ENCODE data around the gene KRT8.

KRT8 gene

GRCh38 chr12:52946334-52946733 lies 41.5 kb upstream of the KRT8 start:
- Histone ChIP-seq H3K27ac (ENCODE audit: low read depth, low read length) (peak overlapping the region; percentile 94), H3K27me3 (ENCODE audit: control insufficient read depth, insufficient read depth, low read length) (no peaks in the 10 kb centered on the region)

DNA sequence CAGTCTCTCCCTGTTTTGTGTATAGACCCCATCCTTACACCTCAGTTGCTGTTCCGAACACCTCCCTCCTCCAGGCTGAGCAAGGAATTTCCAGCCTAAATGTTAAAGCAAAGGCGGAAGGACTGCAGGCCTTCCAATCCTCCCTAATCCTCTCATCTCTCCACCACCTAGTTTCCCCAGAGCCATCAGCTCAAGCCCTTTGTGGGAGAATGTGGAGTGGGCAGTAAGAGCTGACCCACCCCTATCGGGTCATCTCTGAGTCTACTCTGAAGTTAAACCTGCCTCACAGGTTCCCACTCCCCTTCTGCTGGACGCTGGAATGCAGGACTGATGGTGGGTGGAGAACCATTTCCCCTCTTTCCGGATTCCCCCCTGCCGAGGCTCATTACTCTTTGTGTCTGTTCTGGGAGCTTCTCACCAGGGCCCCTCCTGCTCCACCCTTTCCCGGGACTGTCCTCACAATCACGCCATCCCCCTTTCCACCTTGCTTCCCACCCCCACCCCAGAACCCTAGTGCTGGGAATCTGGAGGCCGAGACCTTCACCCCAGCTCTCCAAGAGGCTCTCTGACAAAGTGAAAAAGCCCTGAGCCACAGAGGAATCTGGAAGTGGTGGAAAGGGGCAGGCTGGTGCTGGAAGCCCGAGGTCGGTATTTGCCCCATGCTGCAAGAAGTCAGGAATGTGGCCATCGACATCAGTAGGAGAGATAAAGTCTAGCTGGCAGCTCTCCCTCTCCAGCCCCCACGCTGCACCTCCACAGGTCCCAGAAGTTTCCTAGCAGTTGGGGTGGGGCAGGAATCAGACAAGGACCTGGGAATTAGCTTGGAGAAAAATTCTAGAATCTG lies 40.7 kb upstream of the KRT8 start:
- H3K36me3 ChIP-seq (ENCODE audit: control insufficient read depth, insufficient read depth, low read length) = peaks cover 11% of the 10 kb centered on the region
- no peaks in the 10 kb centered on the region for H3K9me3 ChIP-seq (ENCODE audit: control insufficient read depth, insufficient read depth, low read depth, low read length)
- H3K27me3 ChIP-seq (ENCODE audit: control insufficient read depth, insufficient read depth, low read length) = no peaks in the 10 kb centered on the region
- peak overlapping the region; percentile 94 for H3K27ac ChIP-seq (ENCODE audit: low read depth, low read length)
- H3K9ac ChIP-seq (ENCODE audit: low read length) = peak overlapping the region; percentile 83
- peak overlapping the region; percentile 40 for H3K4me3 ChIP-seq (ENCODE audit: low read depth, low read length)
- peaks cover 67% of the 10 kb centered on the region for H3K4me1 ChIP-seq (ENCODE audit: control insufficient read depth, insufficient read depth, low read length)

More at GRCh38 chr12:52946334-52946733, 41.5 kb upstream of the KRT8 start:
- Histone ChIP-seq H3K9me3 (ENCODE audit: control insufficient read depth, insufficient read depth, low read depth, low read length) (no peaks in the 10 kb centered on the region), H3K36me3 (ENCODE audit: control insufficient read depth, insufficient read depth, low read length) (peaks cover 18% of the 10 kb centered on the region), H3K4me1 (ENCODE audit: control insufficient read depth, insufficient read depth, low read length) (peaks cover 70% of the 10 kb centered on the region), H3K4me3 (ENCODE audit: low read depth, low read length) (peak overlapping the region; percentile 38; the same call in 1 of the 2 replicates), H3K9ac (ENCODE audit: low read length) (peak overlapping the region; percentile 83)

GRCh38 chr12:52944683-52945388 lies 40.0 kb upstream of the KRT8 start:
- H3K36me3 ChIP-seq (ENCODE audit: control insufficient read depth, insufficient read depth, low read length) = peaks cover 3% of the 10 kb centered on the region
- no peaks in the 10 kb centered on the region for H3K27me3 ChIP-seq (ENCODE audit: control insufficient read depth, insufficient read depth, low read length)
- H3K9ac ChIP-seq (ENCODE audit: low read length) = peak overlapping the region; percentile 83
- H3K4me3 ChIP-seq (ENCODE audit: low read depth, low read length) = peak overlapping the region; percentile 40
- H3K27ac ChIP-seq (ENCODE audit: low read depth, low read length) = peak overlapping the region; percentile 94
- H3K9me3 ChIP-seq (ENCODE audit: control insufficient read depth, insufficient read depth, low read depth, low read length) = peaks cover 2% of the 10 kb centered on the region; the same call in 1 of the 2 replicates
- H3K4me1 ChIP-seq (ENCODE audit: control insufficient read depth, insufficient read depth, low read length) = peaks cover 64% of the 10 kb centered on the region

GRCh38 chr12:52942901-52943181 lies 38.0 kb upstream of the KRT8 start:
- Histone ChIP-seq H3K9me3 (ENCODE audit: control insufficient read depth, insufficient read depth, low read depth, low read length) (peaks cover 5% of the 10 kb centered on the region; the same call in 1 of the 2 replicates), H3K27me3 (ENCODE audit: control insufficient read depth, insufficient read depth, low read length) (no peaks in the 10 kb centered on the region), H3K9ac (ENCODE audit: low read length) (peak overlapping the region; percentile 14), H3K27ac (ENCODE audit: low read depth, low read length) (no peak overlapping the region), H3K4me3 (ENCODE audit: low read depth, low read length) (no peak overlapping the region), H3K36me3 (ENCODE audit: control insufficient read depth, insufficient read depth, low read length) (no peaks in the 10 kb centered on the region), H3K4me1 (ENCODE audit: control insufficient read depth, insufficient read depth, low read length) (peaks cover 60% of the 10 kb centered on the region)

DNA sequence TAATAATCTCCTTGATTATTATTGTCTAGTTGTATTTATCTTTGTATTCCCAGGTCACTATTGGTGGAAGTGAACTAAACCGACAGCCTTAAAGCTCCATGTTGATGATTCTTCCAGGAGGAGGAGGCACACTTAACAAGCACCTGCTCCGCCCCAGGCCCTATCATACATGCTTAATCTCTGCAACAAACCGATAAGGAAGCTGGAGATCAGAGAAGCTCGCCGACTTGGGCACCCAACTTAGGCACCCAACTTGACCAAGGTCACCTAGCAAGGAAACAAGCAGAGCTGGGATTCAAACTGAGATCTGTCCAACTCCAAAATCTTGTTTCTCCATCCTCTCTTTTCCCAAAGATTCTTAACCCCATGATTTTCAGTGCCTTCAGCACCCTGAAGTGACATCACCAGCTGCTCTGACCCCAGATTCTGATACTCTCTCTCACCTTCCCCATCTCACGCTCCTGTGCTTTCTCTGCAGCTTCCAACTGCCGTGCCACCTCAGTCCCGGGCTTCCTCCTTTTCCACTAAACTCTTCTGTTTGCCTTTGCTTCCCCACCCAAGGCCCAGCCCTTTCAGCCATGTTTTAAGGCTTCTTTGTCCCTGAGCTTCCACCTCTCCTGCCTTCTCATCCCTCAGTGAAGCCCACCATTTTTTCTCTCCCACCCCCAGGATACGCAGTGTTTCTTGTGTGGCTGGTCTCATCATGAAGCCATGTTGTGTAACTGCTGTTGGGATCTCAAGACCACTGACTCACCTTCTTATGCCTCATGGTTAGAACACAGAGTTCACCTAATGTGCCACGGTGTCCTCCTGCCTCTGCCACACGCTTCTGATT lies 37.4 kb upstream of the KRT8 start:
- no peak overlapping the region for H3K9ac ChIP-seq (ENCODE audit: low read length)
- H3K9me3 ChIP-seq (ENCODE audit: control insufficient read depth, insufficient read depth, low read depth, low read length) = peaks cover 5% of the 10 kb centered on the region; the same call in 1 of the 2 replicates
- peaks cover 55% of the 10 kb centered on the region for H3K4me1 ChIP-seq (ENCODE audit: control insufficient read depth, insufficient read depth, low read length)
- H3K27me3 ChIP-seq (ENCODE audit: control insufficient read depth, insufficient read depth, low read length) = no peaks in the 10 kb centered on the region
- no peak overlapping the region for H3K27ac ChIP-seq (ENCODE audit: low read depth, low read length)
- H3K36me3 ChIP-seq (ENCODE audit: control insufficient read depth, insufficient read depth, low read length) = no peaks in the 10 kb centered on the region
- H3K4me3 ChIP-seq (ENCODE audit: low read depth, low read length) = no peak overlapping the region

- Histone ChIP-seq H3K27me3 (ENCODE audit: control insufficient read depth, insufficient read depth, low read length) (no peaks in the 10 kb centered on the region), H3K9ac (ENCODE audit: low read length) (no peak overlapping the region), H3K27ac (ENCODE audit: low read depth, low read length) (no peak overlapping the region), H3K4me3 (ENCODE audit: low read depth, low read length) (no peak overlapping the region), H3K9me3 (ENCODE audit: control insufficient read depth, insufficient read depth, low read depth, low read length) (no peaks in the 10 kb centered on the region), H3K36me3 (ENCODE audit: control insufficient read depth, insufficient read depth, low read length) (no peaks in the 10 kb centered on the region), H3K4me1 (ENCODE audit: control insufficient read depth, insufficient read depth, low read length) (peaks cover 39% of the 10 kb centered on the region)
Observed at GRCh38 chr12:52929538-52929937, 24.7 kb upstream of the KRT8 start.

DNA sequence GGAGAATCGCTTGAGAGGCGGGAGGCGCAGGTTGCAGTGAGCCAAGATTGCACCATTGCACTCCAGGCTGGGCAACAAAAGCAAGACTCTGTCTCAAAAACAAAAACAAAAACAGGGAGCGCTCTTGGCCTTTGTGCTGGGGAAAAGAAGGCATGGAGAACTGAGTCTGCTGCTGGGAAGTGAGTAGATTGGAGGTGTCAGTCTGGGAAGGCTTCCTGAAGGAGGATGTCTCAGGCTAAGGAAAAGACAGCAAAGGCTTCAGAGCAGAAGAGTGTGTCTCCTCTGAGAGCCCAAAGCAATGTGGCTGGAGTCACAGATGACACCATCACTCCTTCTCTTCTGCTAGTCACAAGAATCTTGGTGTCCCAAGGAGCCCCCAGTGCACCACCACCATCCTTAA lies 23.1 kb upstream of the KRT8 start:
- Histone ChIP-seq H3K9me3 (ENCODE audit: control insufficient read depth, insufficient read depth, low read depth, low read length) (no peaks in the 10 kb centered on the region), H3K27ac (ENCODE audit: low read depth, low read length) (no peak overlapping the region), H3K4me3 (ENCODE audit: low read depth, low read length) (no peak overlapping the region), H3K4me1 (ENCODE audit: control insufficient read depth, insufficient read depth, low read length) (peaks cover 40% of the 10 kb centered on the region), H3K9ac (ENCODE audit: low read length) (peak overlapping the region; percentile 9), H3K27me3 (ENCODE audit: control insufficient read depth, insufficient read depth, low read length) (no peaks in the 10 kb centered on the region), H3K36me3 (ENCODE audit: control insufficient read depth, insufficient read depth, low read length) (no peaks in the 10 kb centered on the region)

DNA sequence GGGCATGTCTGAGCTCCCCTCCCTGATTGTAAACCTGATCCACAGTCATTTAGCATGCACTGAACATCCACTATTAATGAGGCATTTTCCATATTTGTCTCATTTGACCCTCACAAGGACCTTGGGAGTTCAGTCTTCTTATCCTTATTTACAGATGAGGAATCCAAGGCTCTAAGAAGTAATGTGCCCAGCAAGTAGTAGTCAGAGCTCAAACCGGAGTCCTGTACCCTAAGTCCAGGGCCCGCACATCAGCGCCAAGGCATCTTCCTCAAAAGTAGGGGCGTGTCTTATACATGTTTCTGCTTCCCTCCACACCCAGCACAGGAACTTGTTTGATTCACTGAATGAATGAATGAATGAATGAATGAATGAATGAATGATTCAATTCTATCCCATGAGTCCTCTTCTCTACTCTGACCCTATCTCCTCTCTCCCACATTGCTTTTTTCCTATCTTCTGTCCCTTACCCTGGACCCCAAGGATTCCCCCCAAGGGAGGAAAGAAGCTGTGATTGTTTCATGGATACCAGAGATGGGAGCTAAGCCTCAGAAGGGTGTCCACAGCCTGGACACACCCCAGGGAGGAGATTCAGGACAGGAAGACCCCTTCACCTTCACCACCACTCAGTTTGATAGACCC lies 21.8 kb upstream of the KRT8 start:
- no peak overlapping the region for H3K4me3 ChIP-seq (ENCODE audit: low read depth, low read length)
- no peaks in the 10 kb centered on the region for H3K9me3 ChIP-seq (ENCODE audit: control insufficient read depth, insufficient read depth, low read depth, low read length)
- H3K27ac ChIP-seq (ENCODE audit: low read depth, low read length) = peak overlapping the region; percentile 67; the same call in 1 of the 2 replicates
- no peaks in the 10 kb centered on the region for H3K36me3 ChIP-seq (ENCODE audit: control insufficient read depth, insufficient read depth, low read length)
- H3K9ac ChIP-seq (ENCODE audit: low read length) = peak overlapping the region; percentile 57
- peaks cover 45% of the 10 kb centered on the region for H3K4me1 ChIP-seq (ENCODE audit: control insufficient read depth, insufficient read depth, low read length)
- H3K27me3 ChIP-seq (ENCODE audit: control insufficient read depth, insufficient read depth, low read length) = no peaks in the 10 kb centered on the region

- Histone ChIP-seq H3K27ac (ENCODE audit: low read depth, low read length) (peak overlapping the region; percentile 85; the same call in 1 of the 2 replicates), H3K9ac (ENCODE audit: low read length) (peak overlapping the region; percentile 77), H3K4me3 (ENCODE audit: low read depth, low read length) (peak overlapping the region; percentile 3; the same call in 1 of the 2 replicates), H3K27me3 (ENCODE audit: control insufficient read depth, insufficient read depth, low read length) (no peaks in the 10 kb centered on the region), H3K36me3 (ENCODE audit: control insufficient read depth, insufficient read depth, low read length) (no peaks in the 10 kb centered on the region), H3K4me1 (ENCODE audit: control insufficient read depth, insufficient read depth, low read length) (peaks cover 49% of the 10 kb centered on the region), H3K9me3 (ENCODE audit: control insufficient read depth, insufficient read depth, low read depth, low read length) (no peaks in the 10 kb centered on the region)
Observed at GRCh38 chr12:52925717-52926595, 21.1 kb upstream of the KRT8 start.

Data from HUES6 (cell line).